Measurements from ENCODE around the gene FBXW11. TPM values are rescaled to one million over a fixed set of nuclear protein-coding genes. Genes with fewer than 3 reads are reported as not detected.

The FBXW11 gene
- total RNA-seq, 4 donors from 2014 or later = 61.3 to 76.6 (median 70.2) TPM

GRCh38 chr5:171820561-171820960 lies 185.9 kb downstream of the FBXW11 start:
- no peaks in the 10 kb centered on the region for H3K9me3 ChIP-seq
- no peak for DNase-seq
- H3K4me3 ChIP-seq (replicated peaks in 1 of 3) = no peak overlapping the region
- no peaks in the 10 kb centered on the region for H3K4me1 ChIP-seq
- no peak overlapping the region for H3K27ac ChIP-seq
- 95 to 98% methylated on average over 11 of the region's 11 CpGs for WGBS, 2 donors
- no peaks in the 10 kb centered on the region for H3K36me3 ChIP-seq
- no peaks in the 10 kb centered on the region for H3K27me3 ChIP-seq
- no peak for TF ChIP-seq POLR2A (IDR thresholded peaks at IDR 0.05)
- TF ChIP-seq CTCF (IDR thresholded peaks at IDR 0.05) = no peak
- intact Hi-C loops (cut with DNase I) = no loop called here

- Histone ChIP-seq H3K4me1 (no peaks in the 10 kb centered on the region), H3K9me3 (no peaks in the 10 kb centered on the region), H3K27ac (no peak overlapping the region), H3K27me3 (no peaks in the 10 kb centered on the region), H3K36me3 (no peaks in the 10 kb centered on the region), H3K4me3 (replicated peaks in 1 of 3) (no peak overlapping the region)
- DNase-seq = no peak
- TF ChIP-seq CTCF (IDR thresholded peaks at IDR 0.05) (no peak), POLR2A (IDR thresholded peaks at IDR 0.05) (no peak)
- intact Hi-C loops (cut with DNase I) = no loop called here
- 51 to 56% methylated on average over 1 of the region's 1 CpG for WGBS, 2 donors
Measured at GRCh38 chr5:171816666-171817065, 189.8 kb downstream of the FBXW11 start.

- 83 to 87% methylated on average over 7 of the region's 7 CpGs for WGBS, 2 donors
- intact Hi-C loops (cut with DNase I) = no loop called here
- H3K27me3 ChIP-seq = no peaks in the 10 kb centered on the region
Measured at GRCh38 chr5:171813813-171814490, 192.5 kb downstream of the FBXW11 start.

GRCh38 chr5:171813270-171813669 lies 193.2 kb downstream of the FBXW11 start:
- H3K4me1 ChIP-seq = no peaks in the 10 kb centered on the region
- H3K9me3 ChIP-seq = no peaks in the 10 kb centered on the region
- TF ChIP-seq POLR2A (IDR thresholded peaks at IDR 0.05) = no peak
- no peak for TF ChIP-seq CTCF (IDR thresholded peaks at IDR 0.05)
- no peak overlapping the region for H3K4me3 ChIP-seq (replicated peaks in 1 of 3)
- 91 to 94% methylated on average over 4 of the region's 4 CpGs for WGBS, 2 donors
- no peak overlapping the region for H3K27ac ChIP-seq
- no peaks in the 10 kb centered on the region for H3K36me3 ChIP-seq
- no peak for DNase-seq
- H3K27me3 ChIP-seq = no peaks in the 10 kb centered on the region
- intact Hi-C loops (cut with DNase I) = no loop called here

More at GRCh38 chr5:171813813-171814490, 192.5 kb downstream of the FBXW11 start:
- Histone ChIP-seq H3K4me1 (no peaks in the 10 kb centered on the region), H3K4me3 (replicated peaks in 1 of 3) (no peak overlapping the region), H3K27ac (no peak overlapping the region), H3K36me3 (no peaks in the 10 kb centered on the region), H3K9me3 (no peaks in the 10 kb centered on the region)
- no peak for DNase-seq
- no peak for TF ChIP-seq CTCF (IDR thresholded peaks at IDR 0.05)
- no peak for TF ChIP-seq POLR2A (IDR thresholded peaks at IDR 0.05)

Other genes starting within 250 kb of the FBXW11 start
- not detected for gene SMIM23, start 220.8 kb downstream of the FBXW11 start, total RNA-seq
- 10 to 100 TPM in 1 of 4 donors, 1 to 10 TPM in 3; 5.5 to 11.6 (median 8.6) TPM for gene STK10, start 181.6 kb upstream of the FBXW11 start, total RNA-seq
- gene EFCAB9, start 187.5 kb upstream of the FBXW11 start, total RNA-seq = not detected

Measured in thyroid gland (tissue), 4 donors.